Measurements from ENCODE around the gene ST6GALNAC3.
"Not testable (repeated sequence)": the region's sequence is repeated elsewhere in the genome, so short reads cannot be mapped to it uniquely, and the experiment has no call there.

The ST6GALNAC3 gene

GRCh38 chr1:76341816-76342215 lies 267.3 kb downstream of the ST6GALNAC3 start:
- H3K4me3 ChIP-seq (ENCODE audit: low read length); H3K36me3 ChIP-seq (ENCODE audit: control insufficient read depth, insufficient read depth, low read length); H3K27me3 ChIP-seq (ENCODE audit: control insufficient read depth, insufficient read depth, low read length); H3K4me1 ChIP-seq (ENCODE audit: control insufficient read depth, insufficient read depth, low read length); H3K27ac ChIP-seq (ENCODE audit: low read length); H3K9me3 ChIP-seq (ENCODE audit: control insufficient read depth, insufficient read depth, low read length); DNase-seq (ENCODE audit: low read depth, low spot score): not testable (repeated sequence)
- WGBS (ENCODE audit: insufficient coverage, insufficient read length) = no CpG with 5 or more reads among the region's 3 CpGs

GRCh38 chr1:76343356-76343755 lies 268.8 kb downstream of the ST6GALNAC3 start:
- no peak for DNase-seq (ENCODE audit: low read depth, low spot score)
- H3K9me3 ChIP-seq (ENCODE audit: control insufficient read depth, insufficient read depth, low read length) = no peaks in the 10 kb centered on the region
- no peaks in the 10 kb centered on the region for H3K36me3 ChIP-seq (ENCODE audit: control insufficient read depth, insufficient read depth, low read length)
- no peak overlapping the region for H3K4me3 ChIP-seq (ENCODE audit: low read length)
- no peak overlapping the region for H3K27ac ChIP-seq (ENCODE audit: low read length)
- no CpG with 5 or more reads among the region's 4 CpGs for WGBS (ENCODE audit: insufficient coverage, insufficient read length)
- no peaks in the 10 kb centered on the region for H3K27me3 ChIP-seq (ENCODE audit: control insufficient read depth, insufficient read depth, low read length)
- no peaks in the 10 kb centered on the region for H3K4me1 ChIP-seq (ENCODE audit: control insufficient read depth, insufficient read depth, low read length)

DNA sequence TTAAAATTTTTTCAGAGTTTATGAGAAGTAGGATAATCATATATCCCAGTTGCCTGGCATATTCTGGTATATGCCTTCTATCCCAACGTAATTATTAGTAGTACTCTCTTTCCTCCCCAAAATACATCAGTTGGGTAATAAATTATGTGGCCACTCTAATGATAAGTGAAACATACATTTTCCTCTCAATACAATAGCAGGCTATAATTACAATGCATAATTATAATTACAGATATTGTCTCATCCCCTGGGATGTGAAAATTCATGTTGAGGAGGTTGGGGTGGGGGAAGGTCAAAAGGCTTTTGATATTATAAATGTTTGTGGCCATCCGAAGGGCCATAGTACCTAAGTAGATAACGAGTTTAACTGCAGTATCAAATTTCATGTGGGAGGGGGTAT lies 277.1 kb downstream of the ST6GALNAC3 start:
- Histone ChIP-seq H3K4me3 (ENCODE audit: low read length) (no peak overlapping the region), H3K27me3 (ENCODE audit: control insufficient read depth, insufficient read depth, low read length) (no peaks in the 10 kb centered on the region), H3K27ac (ENCODE audit: low read length) (no peak overlapping the region), H3K9me3 (ENCODE audit: control insufficient read depth, insufficient read depth, low read length) (no peaks in the 10 kb centered on the region), H3K4me1 (ENCODE audit: control insufficient read depth, insufficient read depth, low read length) (no peaks in the 10 kb centered on the region), H3K36me3 (ENCODE audit: control insufficient read depth, insufficient read depth, low read length) (no peaks in the 10 kb centered on the region)
- WGBS (ENCODE audit: insufficient coverage, insufficient read length) = no CpG with 5 or more reads among the region's 3 CpGs
- DNase-seq (ENCODE audit: low read depth, low spot score) = no peak

- Histone ChIP-seq H3K4me3 (ENCODE audit: low read length) (no peak overlapping the region), H3K4me1 (ENCODE audit: control insufficient read depth, insufficient read depth, low read length) (no peaks in the 10 kb centered on the region), H3K36me3 (ENCODE audit: control insufficient read depth, insufficient read depth, low read length) (no peaks in the 10 kb centered on the region), H3K9me3 (ENCODE audit: control insufficient read depth, insufficient read depth, low read length) (no peaks in the 10 kb centered on the region), H3K27me3 (ENCODE audit: control insufficient read depth, insufficient read depth, low read length) (no peaks in the 10 kb centered on the region), H3K27ac (ENCODE audit: low read length) (no peak overlapping the region)
- no CpG with 5 or more reads among the region's 5 CpGs for WGBS (ENCODE audit: insufficient coverage, insufficient read length)
- DNase-seq (ENCODE audit: low read depth, low spot score) = no peak
These were observed 278.3 kb downstream of the ST6GALNAC3 start for GRCh38 chr1:76352741-76353435.

- Histone ChIP-seq H3K27me3 (ENCODE audit: control insufficient read depth, insufficient read depth, low read length) (no peaks in the 10 kb centered on the region), H3K4me1 (ENCODE audit: control insufficient read depth, insufficient read depth, low read length) (no peaks in the 10 kb centered on the region), H3K36me3 (ENCODE audit: control insufficient read depth, insufficient read depth, low read length) (no peaks in the 10 kb centered on the region), H3K9me3 (ENCODE audit: control insufficient read depth, insufficient read depth, low read length) (no peaks in the 10 kb centered on the region), H3K4me3 (ENCODE audit: low read length) (no peak overlapping the region), H3K27ac (ENCODE audit: low read length) (no peak overlapping the region)
- no peak for DNase-seq (ENCODE audit: low read depth, low spot score)
- no CpG with 5 or more reads among the region's 3 CpGs for WGBS (ENCODE audit: insufficient coverage, insufficient read length)
These were observed 279.7 kb downstream of the ST6GALNAC3 start for GRCh38 chr1:76354236-76354635.

DNA sequence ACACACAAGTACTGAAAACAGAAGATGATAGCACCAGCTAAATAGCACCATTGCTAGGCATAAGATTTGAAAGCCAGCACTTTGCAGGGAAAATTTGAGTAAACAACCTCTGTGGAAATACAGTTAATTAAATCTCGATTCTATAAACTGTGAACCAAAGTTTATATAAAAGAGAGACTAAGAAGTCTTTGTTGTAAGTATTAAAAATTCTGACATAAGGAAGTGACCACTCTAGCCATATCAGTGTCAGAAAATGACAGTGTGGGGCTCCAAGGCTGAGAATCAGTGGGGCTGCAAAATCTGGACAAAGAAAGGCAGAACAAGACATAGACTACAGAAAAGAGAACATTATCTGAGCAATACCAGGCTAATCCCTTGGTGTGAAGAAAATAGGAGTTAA lies 292.2 kb downstream of the ST6GALNAC3 start:
- H3K27me3 ChIP-seq (ENCODE audit: control insufficient read depth, insufficient read depth, low read length) = no peaks in the 10 kb centered on the region; the same call in 1 of the 2 replicates
- H3K4me3 ChIP-seq (ENCODE audit: low read length) = no peak overlapping the region
- no peak overlapping the region for H3K27ac ChIP-seq (ENCODE audit: low read length)
- no peaks in the 10 kb centered on the region for H3K4me1 ChIP-seq (ENCODE audit: control insufficient read depth, insufficient read depth, low read length)
- H3K36me3 ChIP-seq (ENCODE audit: control insufficient read depth, insufficient read depth, low read length) = no peaks in the 10 kb centered on the region
- H3K9me3 ChIP-seq (ENCODE audit: control insufficient read depth, insufficient read depth, low read length) = no peaks in the 10 kb centered on the region
- no CpG with 5 or more reads among the region's 1 CpG for WGBS (ENCODE audit: insufficient coverage, insufficient read length)
- DNase-seq (ENCODE audit: low read depth, low spot score) = no peak

DNA sequence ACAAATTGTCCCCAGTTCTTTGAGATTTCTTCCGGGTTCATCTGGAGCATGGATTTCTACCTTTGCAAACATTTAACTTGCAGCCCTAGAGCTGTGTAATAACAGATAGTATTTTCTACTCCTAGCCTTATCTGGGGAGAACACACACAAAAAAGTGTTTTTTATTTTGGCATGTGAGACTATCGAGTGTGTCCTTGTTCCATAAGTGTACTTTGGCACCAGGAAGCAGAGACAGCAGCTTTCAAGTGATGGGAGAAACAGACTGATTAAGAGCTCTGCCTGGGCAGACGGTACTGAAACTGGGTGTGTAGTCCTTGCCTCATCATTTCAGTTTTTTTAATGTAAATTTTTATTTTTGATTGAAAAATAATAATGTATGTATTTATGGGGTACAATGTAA lies 297.4 kb downstream of the ST6GALNAC3 start:
- no peaks in the 10 kb centered on the region; the same call in 1 of the 2 replicates for H3K27me3 ChIP-seq (ENCODE audit: control insufficient read depth, insufficient read depth, low read length)
- DNase-seq (ENCODE audit: low read depth, low spot score) = no peak
- H3K27ac ChIP-seq (ENCODE audit: low read length) = no peak overlapping the region
- no peak overlapping the region for H3K4me3 ChIP-seq (ENCODE audit: low read length)
- no peaks in the 10 kb centered on the region for H3K4me1 ChIP-seq (ENCODE audit: control insufficient read depth, insufficient read depth, low read length)
- no CpG with 5 or more reads among the region's 3 CpGs for WGBS (ENCODE audit: insufficient coverage, insufficient read length)
- no peaks in the 10 kb centered on the region for H3K9me3 ChIP-seq (ENCODE audit: control insufficient read depth, insufficient read depth, low read length)
- H3K36me3 ChIP-seq (ENCODE audit: control insufficient read depth, insufficient read depth, low read length) = no peaks in the 10 kb centered on the region

DNA sequence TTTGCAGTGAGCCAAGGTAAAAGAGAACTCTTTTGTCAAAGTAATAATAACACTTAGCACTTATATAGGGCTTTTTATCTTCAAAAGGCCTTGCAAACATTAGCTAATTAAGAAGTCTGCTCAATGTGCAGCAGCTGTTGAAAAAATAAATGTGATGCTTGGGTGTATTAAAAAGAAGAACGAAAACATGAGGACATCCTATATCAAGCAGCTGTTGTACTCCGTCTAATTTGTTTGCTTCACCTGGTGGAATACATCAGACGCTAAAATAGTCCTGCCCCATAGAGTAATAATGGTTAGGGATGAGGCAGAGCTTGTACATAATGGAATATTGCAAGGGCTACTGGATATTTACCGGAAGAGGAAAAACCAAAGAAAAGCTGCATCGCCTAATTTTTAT lies 299.5 kb downstream of the ST6GALNAC3 start:
- Histone ChIP-seq H3K27me3 (ENCODE audit: control insufficient read depth, insufficient read depth, low read length) (no peaks in the 10 kb centered on the region), H3K36me3 (ENCODE audit: control insufficient read depth, insufficient read depth, low read length) (no peaks in the 10 kb centered on the region), H3K4me1 (ENCODE audit: control insufficient read depth, insufficient read depth, low read length) (no peaks in the 10 kb centered on the region), H3K9me3 (ENCODE audit: control insufficient read depth, insufficient read depth, low read length) (no peaks in the 10 kb centered on the region), H3K4me3 (ENCODE audit: low read length) (no peak overlapping the region), H3K27ac (ENCODE audit: low read length) (no peak overlapping the region)
- WGBS (ENCODE audit: insufficient coverage, insufficient read length) = no CpG with 5 or more reads among the region's 5 CpGs
- DNase-seq (ENCODE audit: low read depth, low spot score) = no peak

DNA sequence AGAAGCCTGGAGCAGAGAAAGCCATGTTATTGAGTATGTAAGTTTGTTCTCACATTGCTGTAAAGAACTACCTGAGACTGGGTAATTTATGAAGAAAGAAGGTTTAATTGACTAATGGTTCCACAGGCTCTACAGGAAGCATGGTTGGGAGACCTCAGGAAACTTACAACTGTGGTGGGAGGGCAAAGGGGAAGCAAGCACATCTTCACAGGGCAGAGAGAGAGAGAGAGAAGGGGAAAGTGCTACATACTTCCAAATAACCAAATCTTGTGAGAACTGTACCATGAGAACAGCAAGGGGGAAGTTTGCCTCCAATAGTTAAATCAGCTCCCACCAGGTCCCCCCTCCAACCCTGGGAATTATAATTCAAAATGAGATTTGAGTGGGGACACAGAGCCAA lies 302.7 kb downstream of the ST6GALNAC3 start:
- H3K9me3 ChIP-seq (ENCODE audit: control insufficient read depth, insufficient read depth, low read length) = no peaks in the 10 kb centered on the region
- no peaks in the 10 kb centered on the region for H3K27me3 ChIP-seq (ENCODE audit: control insufficient read depth, insufficient read depth, low read length)
- DNase-seq (ENCODE audit: low read depth, low spot score) = no peak
- no peak overlapping the region for H3K4me3 ChIP-seq (ENCODE audit: low read length)
- no peaks in the 10 kb centered on the region for H3K4me1 ChIP-seq (ENCODE audit: control insufficient read depth, insufficient read depth, low read length)
- H3K27ac ChIP-seq (ENCODE audit: low read length) = no peak overlapping the region
- H3K36me3 ChIP-seq (ENCODE audit: control insufficient read depth, insufficient read depth, low read length) = no peaks in the 10 kb centered on the region

DNA sequence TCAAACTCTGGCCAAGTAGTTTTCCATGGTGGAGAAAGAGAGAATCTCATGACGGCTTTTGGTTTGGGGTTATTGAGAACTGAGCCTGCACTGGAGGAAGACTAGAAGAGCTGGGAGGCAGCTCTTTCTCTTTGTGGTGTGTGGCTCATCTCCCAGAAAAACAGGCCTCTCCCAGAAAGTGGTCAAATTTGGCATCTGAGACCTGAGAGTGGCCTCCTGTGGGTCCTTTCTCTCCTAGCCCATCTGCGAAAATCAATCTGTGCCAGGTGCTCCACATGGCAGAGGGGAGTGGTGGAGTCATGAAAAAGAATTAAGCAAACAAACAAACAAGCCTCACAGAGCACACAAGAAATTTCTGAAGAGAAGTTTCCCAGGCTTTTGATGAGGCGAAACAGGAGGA lies 305.0 kb downstream of the ST6GALNAC3 start:
- H3K27ac ChIP-seq (ENCODE audit: low read length) = no peak overlapping the region
- no peaks in the 10 kb centered on the region for H3K27me3 ChIP-seq (ENCODE audit: control insufficient read depth, insufficient read depth, low read length)
- no peak for DNase-seq (ENCODE audit: low read depth, low spot score)
- WGBS (ENCODE audit: insufficient coverage, insufficient read length) = no CpG with 5 or more reads among the region's 3 CpGs
- no peak overlapping the region for H3K4me3 ChIP-seq (ENCODE audit: low read length)
- no peaks in the 10 kb centered on the region for H3K36me3 ChIP-seq (ENCODE audit: control insufficient read depth, insufficient read depth, low read length)
- H3K9me3 ChIP-seq (ENCODE audit: control insufficient read depth, insufficient read depth, low read length) = no peaks in the 10 kb centered on the region
- H3K4me1 ChIP-seq (ENCODE audit: control insufficient read depth, insufficient read depth, low read length) = no peaks in the 10 kb centered on the region

DNA sequence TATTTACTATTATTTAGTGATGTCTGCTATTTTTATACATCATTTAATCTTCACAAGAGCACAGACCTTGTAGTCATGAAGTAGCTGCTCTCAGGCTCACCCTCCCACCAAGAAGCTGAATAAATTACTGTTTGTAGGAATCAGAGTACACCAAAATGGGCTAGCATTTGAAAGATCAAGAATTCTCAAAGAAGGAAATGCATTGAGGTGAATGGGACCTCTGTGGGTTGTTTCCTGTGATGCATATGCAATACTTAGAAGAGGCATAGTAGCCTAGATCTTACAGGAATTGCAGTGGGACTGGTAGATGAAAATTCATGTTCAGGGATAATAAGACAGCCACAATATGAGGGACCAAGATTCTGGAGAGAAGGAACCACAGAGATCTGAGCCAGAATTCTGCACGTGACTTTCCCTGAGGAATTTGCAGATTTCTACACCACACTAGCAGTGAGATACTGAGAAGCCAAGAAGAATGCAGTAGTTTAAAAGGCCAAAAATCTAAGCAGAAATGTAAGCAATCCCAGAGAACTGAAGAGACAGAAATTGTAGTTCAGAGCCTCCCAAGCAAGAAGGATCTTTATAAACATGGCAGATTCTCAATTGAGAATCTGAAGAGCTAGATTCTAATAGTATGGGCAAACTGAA lies 307.0 kb downstream of the ST6GALNAC3 start:
- H3K4me1 ChIP-seq (ENCODE audit: control insufficient read depth, insufficient read depth, low read length) = no peaks in the 10 kb centered on the region
- no peaks in the 10 kb centered on the region for H3K9me3 ChIP-seq (ENCODE audit: control insufficient read depth, insufficient read depth, low read length)
- no peak overlapping the region for H3K4me3 ChIP-seq (ENCODE audit: low read length)
- no peaks in the 10 kb centered on the region for H3K36me3 ChIP-seq (ENCODE audit: control insufficient read depth, insufficient read depth, low read length)
- DNase-seq (ENCODE audit: low read depth, low spot score) = no peak
- no peaks in the 10 kb centered on the region for H3K27me3 ChIP-seq (ENCODE audit: control insufficient read depth, insufficient read depth, low read length)
- H3K27ac ChIP-seq (ENCODE audit: low read length) = no peak overlapping the region
- WGBS (ENCODE audit: insufficient coverage, insufficient read length) = no CpG with 5 or more reads among the region's 1 CpG
